ENCODE results near the gene TMEM132E. TPM values are rescaled to one million over a fixed set of nuclear protein-coding genes. Genes with fewer than 3 reads are reported as not detected.

TMEM132E gene
- total and polyA plus RNA-seq, 3 donors from 2014 or later, result 2.6 to 3.6 (median 3.1) TPM

- H3K9me3 ChIP-seq, result no peaks in the 10 kb centered on the region
- H3K4me1 ChIP-seq, result no peaks in the 10 kb centered on the region
- H3K27ac ChIP-seq, result no peak overlapping the region
- no peak for TF ChIP-seq POLR2A (IDR thresholded peaks at IDR 0.05)
- no peak for TF ChIP-seq CTCF (IDR thresholded peaks at IDR 0.05)
- intact Hi-C loops (cut with DNase I; ENCODE audit: low total_unique reads), result no loop called here
- H3K4me3 ChIP-seq, result no peak overlapping the region
- DNase-seq, result no peak
- no peaks in the 10 kb centered on the region for H3K36me3 ChIP-seq (ENCODE audit: low read depth, missing control alignments)
- H3K27me3 ChIP-seq, result no peaks in the 10 kb centered on the region
- WGBS, 2 donors, result 75 to 77% methylated on average over 7 of the region's 7 CpGs
These were observed 94.9 kb downstream of the TMEM132E start for GRCh38 chr17:34673995-34674890.

GRCh38 chr17:34675143-34675542 lies 95.8 kb downstream of the TMEM132E start:
- Histone ChIP-seq H3K4me1 (no peaks in the 10 kb centered on the region), H3K9me3 (no peaks in the 10 kb centered on the region), H3K4me3 (no peak overlapping the region), H3K36me3 (ENCODE audit: low read depth, missing control alignments) (no peaks in the 10 kb centered on the region), H3K27ac (no peak overlapping the region), H3K27me3 (no peaks in the 10 kb centered on the region)
- intact Hi-C loops (cut with DNase I; ENCODE audit: low total_unique reads), result no loop called here
- DNase-seq, result no peak
- no peak for TF ChIP-seq POLR2A (IDR thresholded peaks at IDR 0.05)
- TF ChIP-seq CTCF (IDR thresholded peaks at IDR 0.05), result no peak

GRCh38 chr17:34675605-34676004 lies 96.2 kb downstream of the TMEM132E start:
- Histone ChIP-seq H3K27me3 (no peaks in the 10 kb centered on the region), H3K9me3 (no peaks in the 10 kb centered on the region), H3K36me3 (ENCODE audit: low read depth, missing control alignments) (no peaks in the 10 kb centered on the region), H3K4me1 (no peaks in the 10 kb centered on the region), H3K27ac (no peak overlapping the region), H3K4me3 (no peak overlapping the region)
- DNase-seq, result no peak
- 83 to 88% methylated on average over 2 of the region's 2 CpGs for WGBS, 2 donors
- intact Hi-C loops (cut with DNase I; ENCODE audit: low total_unique reads), result no loop called here
- TF ChIP-seq CTCF (IDR thresholded peaks at IDR 0.05) (no peak), POLR2A (IDR thresholded peaks at IDR 0.05) (no peak)

GRCh38 chr17:34680151-34680550 lies 100.8 kb downstream of the TMEM132E start:
- H3K27ac ChIP-seq, result no peak overlapping the region
- 71 to 83% methylated on average over 1 of the region's 1 CpG for WGBS, 2 donors
- H3K4me1 ChIP-seq, result no peaks in the 10 kb centered on the region
- no peak for DNase-seq
- H3K4me3 ChIP-seq, result no peak overlapping the region
- intact Hi-C loops (cut with DNase I; ENCODE audit: low total_unique reads), result no loop called here
- no peaks in the 10 kb centered on the region for H3K9me3 ChIP-seq
- H3K36me3 ChIP-seq (ENCODE audit: low read depth, missing control alignments), result no peaks in the 10 kb centered on the region
- TF ChIP-seq CTCF (IDR thresholded peaks at IDR 0.05), result no peak
- no peak for TF ChIP-seq POLR2A (IDR thresholded peaks at IDR 0.05)
- no peaks in the 10 kb centered on the region for H3K27me3 ChIP-seq

- intact Hi-C loops (cut with DNase I; ENCODE audit: low total_unique reads), result no loop called here
- Histone ChIP-seq H3K4me3 (no peak overlapping the region), H3K4me1 (no peaks in the 10 kb centered on the region), H3K36me3 (ENCODE audit: low read depth, missing control alignments) (no peaks in the 10 kb centered on the region), H3K27me3 (no peaks in the 10 kb centered on the region), H3K9me3 (no peaks in the 10 kb centered on the region), H3K27ac (no peak overlapping the region)
- no peak for DNase-seq
- 77 to 83% methylated on average over 6 of the region's 6 CpGs for WGBS, 2 donors
- no peak for TF ChIP-seq POLR2A (IDR thresholded peaks at IDR 0.05)
- TF ChIP-seq CTCF (IDR thresholded peaks at IDR 0.05), result no peak
These were observed 102.9 kb downstream of the TMEM132E start for GRCh38 chr17:34682305-34682704.

Data from testis (tissue), 3 donors.